HFFc6 (cell line): Measurements from ENCODE around the gene ACSS3. TPM values are rescaled to one million over a fixed set of nuclear protein-coding genes. Genes with fewer than 3 reads are reported as not detected.

Experiments
- DNase-seq: peaks from one replicate; pipeline ENCODE4 v3.0.0-alpha.2; 2018
- H3K27ac Mint-ChIP-seq: 2 replicates; pipeline ENCODE4 v1.8.0; 2020; ENCODE audit warnings: mild to moderate bottlenecking, mixed read lengths
- H3K27me3 Mint-ChIP-seq: 2 replicates; pipeline ENCODE4 v1.8.0; 2021; ENCODE audit warnings: mild to moderate bottlenecking, moderate library complexity, mixed read lengths; ENCODE audit not compliant: insufficient read depth
- H3K36me3 Mint-ChIP-seq: 2 replicates; pipeline ENCODE4 v1.8.0; 2021; ENCODE audit warnings: low read depth, mixed read lengths
- H3K4me1 Mint-ChIP-seq: 2 replicates; pipeline ENCODE4 v1.8.0; 2020; ENCODE audit warnings: low read depth, mixed read lengths
- H3K4me3 Mint-ChIP-seq: 2 replicates; pipeline ENCODE4 v1.8.0; 2020; ENCODE audit warnings: mild to moderate bottlenecking, moderate library complexity, mixed read lengths
- H3K9me3 Mint-ChIP-seq: 2 replicates; pipeline ENCODE4 v1.8.0; 2020; ENCODE audit warnings: mild to moderate bottlenecking, mixed read lengths
- CTCF ChIP-seq: fragments of 200-600 bp; sonication (generic); IDR thresholded peaks from 2 replicates; pipeline ENCODE4 v1.5.0; 2021; ENCODE audit warnings: antibody characterized with exemption, mild to moderate bottlenecking
- total RNA-seq, 6 experiments: library from RNA; stranded (reverse); fragmentation: NEBNext Ultra II Directional; extraction: Animal tissue kit (Norgen Biotek cat#: 25700); gene quantifications; 2 replicates in 1 of 6; 3 replicates in 5 of 6; pipeline ENCODE4 v1.2.3, GENCODE V29; 2021

Gene ACSS3
- total RNA-seq, 6 experiments from 2014 or later = 0.66 to 1.1 (median 0.91) TPM

- no peak for DNase-seq
- Mint-ChIP-seq H3K9me3 (no peaks in the 10 kb centered on the region), H3K4me3 (no peak overlapping the region; the same call in 1 of the 2 replicates), H3K27me3 (no peaks in the 10 kb centered on the region; the same call in 1 of the 2 replicates), H3K4me1 (peaks cover 4% of the 10 kb centered on the region; the same call in 1 of the 2 replicates), H3K36me3 (no peaks in the 10 kb centered on the region), H3K27ac (no peak overlapping the region)
- no peak for TF ChIP-seq CTCF
Measured at GRCh38 chr12:81259360-81259759, 181.5 kb downstream of the ACSS3 start.

DNA sequence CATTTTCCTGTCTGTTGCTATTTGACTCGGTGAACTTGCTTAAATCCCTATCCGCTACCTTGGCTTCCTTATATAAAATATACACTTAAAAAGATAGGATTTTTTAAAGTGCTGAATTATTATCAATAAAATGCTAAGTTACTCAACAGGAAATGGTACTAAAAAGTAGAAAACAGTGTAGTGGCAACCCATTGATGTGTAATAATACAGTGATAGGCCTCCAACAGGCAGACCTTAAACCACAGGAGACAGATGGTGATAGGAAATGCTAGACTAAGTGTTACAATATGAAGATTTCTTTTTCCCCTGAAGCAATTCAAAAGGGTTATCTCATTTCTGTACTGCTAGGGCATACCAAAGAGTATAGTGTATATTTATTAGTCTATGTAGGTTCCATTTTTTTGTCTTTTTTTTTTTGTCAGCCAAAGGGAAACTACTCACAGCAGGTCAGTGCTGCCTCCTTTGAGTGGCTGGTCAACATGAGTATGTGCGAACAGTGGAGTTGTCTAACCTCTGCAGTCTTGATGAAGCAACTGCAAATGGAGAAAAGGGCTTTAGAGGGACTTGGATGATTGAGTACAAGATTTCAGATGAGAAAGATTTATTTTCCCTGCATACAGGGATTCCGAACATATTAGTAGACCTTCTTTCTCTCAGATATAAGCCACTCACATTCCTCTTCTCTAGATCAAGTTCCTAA lies 183.8 kb downstream of the ACSS3 start:
- DNase-seq = no peak
- H3K27me3 Mint-ChIP-seq = no peaks in the 10 kb centered on the region
- no peak for TF ChIP-seq CTCF
- H3K4me3 Mint-ChIP-seq = no peak overlapping the region
- H3K4me1 Mint-ChIP-seq = peaks cover 4% of the 10 kb centered on the region; the same call in 1 of the 2 replicates
- H3K27ac Mint-ChIP-seq = no peak overlapping the region
- no peaks in the 10 kb centered on the region for H3K36me3 Mint-ChIP-seq
- no peaks in the 10 kb centered on the region for H3K9me3 Mint-ChIP-seq

- DNase-seq = no peak
- Mint-ChIP-seq H3K4me1 (peaks cover 4% of the 10 kb centered on the region; the same call in 1 of the 2 replicates), H3K27me3 (no peaks in the 10 kb centered on the region), H3K36me3 (no peaks in the 10 kb centered on the region), H3K9me3 (no peaks in the 10 kb centered on the region), H3K27ac (no peak overlapping the region), H3K4me3 (no peak overlapping the region)
- no peak for TF ChIP-seq CTCF
Measured at GRCh38 chr12:81263072-81263471, 185.2 kb downstream of the ACSS3 start.

GRCh38 chr12:81270385-81270784 lies 192.5 kb downstream of the ACSS3 start:
- peaks cover 6% of the 10 kb centered on the region; the same call in 1 of the 2 replicates for H3K4me1 Mint-ChIP-seq
- no peaks in the 10 kb centered on the region for H3K36me3 Mint-ChIP-seq
- no peak for DNase-seq
- peaks cover 1% of the 10 kb centered on the region; the same call in 1 of the 2 replicates for H3K27me3 Mint-ChIP-seq
- H3K4me3 Mint-ChIP-seq = no peak overlapping the region
- H3K9me3 Mint-ChIP-seq = no peaks in the 10 kb centered on the region
- no peak overlapping the region for H3K27ac Mint-ChIP-seq
- no peak for TF ChIP-seq CTCF

DNA sequence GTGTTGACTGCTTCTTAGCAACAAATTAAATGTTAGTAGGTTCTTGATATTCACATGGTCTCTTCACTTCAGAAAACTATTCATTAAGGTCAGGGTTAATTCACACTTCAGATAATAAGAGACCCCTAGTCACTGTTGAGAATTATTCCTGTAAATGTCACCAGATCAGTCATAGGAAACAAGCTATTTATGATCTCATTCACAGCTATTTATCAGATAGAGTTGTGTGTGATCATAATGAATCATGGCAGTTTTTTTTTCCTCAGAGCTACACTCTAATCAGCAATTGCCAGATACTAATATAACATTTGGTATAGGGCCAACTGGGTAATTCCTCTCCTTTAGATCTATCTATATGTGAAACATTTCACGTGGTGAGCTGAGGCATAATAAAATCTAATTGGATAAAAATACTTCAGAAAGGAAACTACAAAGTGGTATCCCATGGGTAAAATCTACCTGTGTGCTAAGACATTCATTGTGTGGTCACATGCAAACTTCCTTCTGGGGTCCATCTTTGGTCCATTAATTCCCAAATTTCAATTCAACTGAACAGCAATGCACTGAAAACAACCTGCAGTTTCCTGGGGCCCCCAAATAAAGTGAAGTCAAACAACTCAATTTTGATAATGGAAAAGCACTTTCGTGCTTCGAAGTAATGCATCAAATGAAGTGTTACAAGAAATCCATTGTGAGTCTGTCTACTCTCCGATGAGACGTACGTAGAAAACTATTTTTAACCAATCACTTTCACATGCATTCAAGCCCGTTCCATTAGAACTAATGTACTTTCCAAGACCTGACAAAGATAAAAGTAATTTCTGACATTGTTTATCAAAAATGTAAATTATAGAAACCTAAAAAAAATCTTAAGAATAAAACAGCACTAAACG lies 197.0 kb downstream of the ACSS3 start:
- Mint-ChIP-seq H3K36me3 (no peaks in the 10 kb centered on the region), H3K27ac (no peak overlapping the region), H3K4me3 (no peak overlapping the region), H3K9me3 (no peaks in the 10 kb centered on the region), H3K4me1 (no peaks in the 10 kb centered on the region), H3K27me3 (peaks cover 1% of the 10 kb centered on the region; the same call in 1 of the 2 replicates)
- TF ChIP-seq CTCF = no peak
- no peak for DNase-seq
